Kidney epithelial cell (primary cell): ENCODE measurements around the gene CHST3. TPM values are rescaled to one million over a fixed set of nuclear protein-coding genes. Genes with fewer than 3 reads are reported as not detected.

Source experiments
- DNase-seq: peaks from one replicate; pipeline ENCODE4 v3.0.0-alpha.2; 2010; ENCODE audit warnings: low read depth
- H3K27me3 ChIP-seq: 2 replicates; pipeline ENCODE4 v1.6.0; 2011; ENCODE audit warnings: low read length; ENCODE audit not compliant: control insufficient read depth, insufficient read depth
- H3K36me3 ChIP-seq: 2 replicates; pipeline ENCODE4 v1.5.1; 2011; ENCODE audit warnings: low read length; ENCODE audit not compliant: control insufficient read depth, insufficient read depth
- H3K4me3 ChIP-seq: 2 replicates; pipeline ENCODE4 v1.5.1; 2011; ENCODE audit warnings: low read depth, mild to moderate bottlenecking, control low read depth, low read length
- total RNA-seq: library from RNA; depleted of rRNA; stranded (reverse); fragments of >200 nt; gene quantifications from 2 replicates; pipeline ENCODE4 v1.2.3, GENCODE V29; 2015
- TF ChIP-seq, protein P1 (sequence below): IDR thresholded peaks from 2 replicates; pipeline ENCODE4 v1.5.1; 2011; ENCODE audit warnings: mild to moderate bottlenecking, moderate library complexity, low read length, control low read depth, inconsistent platforms; ENCODE audit not compliant: insufficient read depth, poor library complexity, severe bottlenecking

The CHST3 gene
- total RNA-seq, 1 donor from 2014 or later = 48.6 TPM

DNA sequence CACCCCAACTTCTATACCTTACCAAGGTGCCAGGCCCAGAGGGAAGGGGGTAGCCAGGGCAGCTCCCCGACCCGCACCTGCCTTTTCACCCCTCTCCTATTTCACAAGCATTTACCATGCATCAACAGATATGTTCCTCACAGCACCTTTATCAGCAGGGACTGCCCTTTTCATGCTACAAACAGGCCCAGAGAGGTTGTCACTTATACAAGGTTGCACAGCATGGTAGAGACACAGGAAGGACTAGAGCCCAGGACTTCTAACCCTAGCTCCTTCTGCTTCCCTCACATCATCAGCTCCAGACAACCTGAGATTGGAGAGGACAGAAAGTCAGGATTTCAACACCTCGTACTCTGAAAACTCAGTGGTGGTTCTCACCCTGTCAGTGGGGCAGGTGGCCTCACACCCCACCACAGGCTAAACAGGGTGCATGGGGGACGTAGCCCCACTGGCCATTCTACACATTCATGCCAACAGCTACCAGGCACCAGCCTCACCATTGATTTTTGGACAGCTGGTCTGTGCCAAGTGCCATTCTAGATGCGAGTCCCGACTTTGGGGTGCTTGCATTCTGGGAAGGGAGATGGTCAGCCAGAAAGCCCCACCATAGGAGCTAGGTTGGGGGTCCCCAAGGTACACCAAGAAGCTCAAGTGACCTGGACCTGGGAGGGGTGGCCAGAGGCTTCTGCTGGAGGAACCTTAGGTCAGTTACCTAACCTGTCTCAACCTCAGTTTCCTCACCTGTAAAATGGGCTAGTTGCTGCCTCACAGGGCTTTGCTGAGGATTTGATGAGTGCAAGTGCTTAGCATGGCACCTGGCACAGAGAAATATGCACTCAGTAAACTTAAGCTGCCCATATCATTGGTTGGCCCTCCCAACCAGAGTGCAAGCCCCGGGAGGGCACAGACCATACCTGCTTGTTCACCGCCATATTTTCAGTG lies 38.4 kb downstream of the CHST3 start:
- Histone ChIP-seq H3K4me3 (no peak overlapping the region), H3K36me3 (peaks cover 1% of the 10 kb centered on the region), H3K27me3 (no peaks in the 10 kb centered on the region)
- TF ChIP-seq, protein P1, sequence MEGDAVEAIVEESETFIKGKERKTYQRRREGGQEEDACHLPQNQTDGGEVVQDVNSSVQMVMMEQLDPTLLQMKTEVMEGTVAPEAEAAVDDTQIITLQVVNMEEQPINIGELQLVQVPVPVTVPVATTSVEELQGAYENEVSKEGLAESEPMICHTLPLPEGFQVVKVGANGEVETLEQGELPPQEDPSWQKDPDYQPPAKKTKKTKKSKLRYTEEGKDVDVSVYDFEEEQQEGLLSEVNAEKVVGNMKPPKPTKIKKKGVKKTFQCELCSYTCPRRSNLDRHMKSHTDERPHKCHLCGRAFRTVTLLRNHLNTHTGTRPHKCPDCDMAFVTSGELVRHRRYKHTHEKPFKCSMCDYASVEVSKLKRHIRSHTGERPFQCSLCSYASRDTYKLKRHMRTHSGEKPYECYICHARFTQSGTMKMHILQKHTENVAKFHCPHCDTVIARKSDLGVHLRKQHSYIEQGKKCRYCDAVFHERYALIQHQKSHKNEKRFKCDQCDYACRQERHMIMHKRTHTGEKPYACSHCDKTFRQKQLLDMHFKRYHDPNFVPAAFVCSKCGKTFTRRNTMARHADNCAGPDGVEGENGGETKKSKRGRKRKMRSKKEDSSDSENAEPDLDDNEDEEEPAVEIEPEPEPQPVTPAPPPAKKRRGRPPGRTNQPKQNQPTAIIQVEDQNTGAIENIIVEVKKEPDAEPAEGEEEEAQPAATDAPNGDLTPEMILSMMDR = no peak
- no peak for DNase-seq

DNA sequence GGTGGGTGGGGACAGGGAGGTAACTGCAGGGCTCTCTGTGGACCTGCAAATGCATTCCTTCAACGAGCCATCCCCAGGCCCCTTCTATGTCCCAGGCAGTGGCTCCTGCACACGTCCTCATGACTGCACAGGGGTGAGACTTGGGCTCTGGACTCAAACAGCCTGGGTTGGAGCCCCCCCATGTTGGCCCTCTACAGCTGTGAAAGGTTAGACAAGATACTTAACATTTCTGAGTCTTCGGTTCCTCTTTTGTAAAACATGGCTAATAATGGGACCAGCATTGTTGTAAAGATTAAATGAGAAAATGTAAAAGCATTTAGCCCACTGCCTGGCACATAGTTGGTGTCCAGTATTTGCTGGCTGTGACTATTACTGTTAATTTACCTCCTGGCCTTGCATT lies 41.8 kb downstream of the CHST3 start:
- TF ChIP-seq, protein P1 = no peak
- H3K27me3 ChIP-seq = no peaks in the 10 kb centered on the region
- no peak for DNase-seq
- no peak overlapping the region for H3K4me3 ChIP-seq
- H3K36me3 ChIP-seq = peaks cover 5% of the 10 kb centered on the region

DNA sequence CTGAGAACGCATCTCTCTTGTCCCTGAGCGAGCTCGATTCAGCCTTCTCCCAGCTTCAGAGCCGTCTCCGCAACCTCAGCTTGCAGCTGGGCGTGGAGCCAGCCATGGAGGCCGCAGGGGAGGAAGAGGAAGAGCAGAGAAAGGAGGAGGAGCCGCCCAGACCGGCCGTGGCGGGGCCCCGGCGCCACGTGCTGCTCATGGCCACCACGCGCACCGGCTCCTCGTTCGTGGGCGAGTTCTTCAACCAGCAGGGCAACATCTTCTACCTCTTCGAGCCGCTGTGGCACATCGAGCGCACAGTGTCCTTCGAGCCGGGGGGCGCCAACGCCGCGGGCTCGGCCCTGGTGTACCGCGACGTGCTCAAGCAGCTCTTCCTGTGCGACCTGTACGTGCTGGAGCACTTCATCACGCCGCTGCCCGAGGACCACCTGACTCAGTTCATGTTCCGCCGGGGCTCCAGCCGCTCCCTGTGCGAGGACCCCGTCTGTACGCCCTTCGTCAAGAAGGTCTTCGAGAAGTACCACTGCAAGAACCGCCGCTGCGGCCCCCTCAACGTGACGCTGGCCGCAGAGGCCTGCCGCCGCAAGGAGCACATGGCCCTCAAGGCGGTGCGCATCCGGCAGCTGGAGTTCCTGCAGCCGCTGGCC lies 43.2 kb downstream of the CHST3 start:
- TF ChIP-seq, protein P1 = no peak
- Histone ChIP-seq H3K4me3 (no peak overlapping the region), H3K36me3 (peaks cover 5% of the 10 kb centered on the region), H3K27me3 (no peaks in the 10 kb centered on the region)
- DNase-seq = no peak

DNA sequence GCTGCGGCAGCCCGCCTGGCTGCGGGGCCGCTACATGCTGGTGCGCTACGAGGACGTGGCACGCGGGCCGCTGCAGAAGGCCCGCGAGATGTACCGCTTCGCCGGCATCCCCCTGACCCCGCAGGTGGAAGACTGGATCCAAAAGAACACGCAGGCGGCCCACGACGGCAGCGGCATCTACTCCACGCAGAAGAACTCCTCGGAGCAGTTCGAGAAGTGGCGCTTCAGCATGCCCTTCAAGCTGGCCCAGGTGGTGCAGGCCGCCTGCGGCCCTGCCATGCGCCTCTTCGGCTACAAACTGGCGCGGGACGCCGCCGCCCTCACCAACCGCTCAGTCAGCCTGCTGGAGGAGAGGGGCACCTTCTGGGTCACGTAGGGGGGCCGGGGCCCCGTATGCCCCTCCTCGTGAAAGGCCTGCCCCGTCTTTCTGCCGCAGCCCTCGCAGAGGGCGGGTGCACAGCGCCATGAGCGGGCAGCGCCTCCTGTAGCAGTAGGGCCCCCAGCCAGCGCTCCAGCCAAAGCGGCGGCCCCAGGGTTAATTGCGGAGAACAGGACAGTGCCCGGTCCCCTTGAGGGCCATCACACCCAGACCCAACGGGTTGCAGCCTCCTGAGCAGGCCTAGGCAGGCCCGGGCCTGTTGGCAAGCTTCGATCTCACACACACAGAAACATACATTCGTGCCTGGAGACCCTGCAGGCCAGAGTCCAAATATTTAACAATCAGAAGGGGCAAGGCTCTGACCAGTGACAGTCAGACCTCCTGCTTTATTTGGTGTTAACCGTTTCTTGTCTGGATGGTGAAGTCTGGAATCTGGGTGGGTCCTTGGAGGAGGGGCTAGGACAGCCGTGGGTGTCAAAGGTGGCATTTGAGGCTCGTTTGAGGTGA lies 44.1 kb downstream of the CHST3 start:
- Histone ChIP-seq H3K36me3 (peaks cover 5% of the 10 kb centered on the region), H3K4me3 (no peak overlapping the region), H3K27me3 (no peaks in the 10 kb centered on the region)
- TF ChIP-seq, protein P1 = no peak
- no peak for DNase-seq

DNA sequence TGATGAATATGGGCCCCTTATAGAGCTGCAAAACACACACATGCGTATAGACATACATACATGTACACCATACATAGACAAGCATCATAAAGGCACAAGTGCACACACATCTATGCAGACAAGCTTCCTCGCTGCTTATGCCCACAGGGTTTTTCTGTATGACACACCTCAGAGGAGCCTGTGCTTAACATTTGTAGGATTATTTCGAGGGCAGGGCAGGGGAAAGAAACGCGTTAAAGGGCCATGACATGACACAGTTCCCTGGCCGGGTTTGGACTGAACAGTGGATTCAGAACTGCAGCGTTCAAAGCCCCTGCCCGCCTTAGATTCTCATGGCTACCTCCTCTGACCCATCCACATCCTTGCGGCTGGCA lies 44.8 kb downstream of the CHST3 start:
- Histone ChIP-seq H3K4me3 (no peak overlapping the region), H3K27me3 (no peaks in the 10 kb centered on the region), H3K36me3 (peaks cover 5% of the 10 kb centered on the region)
- TF ChIP-seq, protein P1 = no peak
- DNase-seq = no peak
